Measurements from ENCODE around the gene GOSR1. TPM values are rescaled to one million over a fixed set of nuclear protein-coding genes. Genes with fewer than 3 reads are reported as not detected.
"Not testable (repeated sequence)": the region's sequence is repeated elsewhere in the genome, so short reads cannot be mapped to it uniquely, and the experiment has no call there.

GOSR1 gene
- total RNA-seq, 4 donors from 2014 or later, result 41.6 to 58.7 (median 48.8) TPM

DNA sequence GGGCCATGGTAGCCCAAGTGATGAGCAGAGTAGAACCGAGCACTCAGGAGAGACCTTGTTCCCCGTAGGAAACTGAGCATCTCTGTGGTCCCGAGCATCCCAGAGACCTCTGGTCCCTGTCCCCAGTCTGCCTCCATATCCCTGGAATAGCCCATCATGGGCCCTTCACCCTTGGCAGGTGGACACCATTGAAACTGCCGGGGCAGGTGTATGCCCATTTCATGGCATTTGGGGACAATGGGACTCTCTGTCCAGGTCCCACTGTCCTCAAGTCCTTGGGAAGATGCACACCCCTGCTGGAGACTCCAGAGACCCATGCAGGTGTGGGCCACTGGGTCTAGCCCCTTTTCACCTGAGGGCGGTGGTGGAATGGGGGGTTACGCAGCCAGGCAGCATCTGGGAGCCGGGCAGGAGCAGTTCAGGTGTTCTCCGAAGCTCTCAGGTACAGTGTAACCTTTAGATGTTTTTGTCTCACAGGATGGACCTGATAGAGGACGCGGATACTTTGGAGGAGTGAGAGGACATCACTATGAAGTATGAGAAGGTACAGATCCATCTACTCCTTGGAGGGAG is 75.9 kb downstream of the GOSR1 start:
- ATAC-seq (ENCODE audit: low FRiP score) (peak; percentile 23), DNase-seq (ENCODE audit: low spot score) (no peak)
- TF ChIP-seq, protein P1, sequence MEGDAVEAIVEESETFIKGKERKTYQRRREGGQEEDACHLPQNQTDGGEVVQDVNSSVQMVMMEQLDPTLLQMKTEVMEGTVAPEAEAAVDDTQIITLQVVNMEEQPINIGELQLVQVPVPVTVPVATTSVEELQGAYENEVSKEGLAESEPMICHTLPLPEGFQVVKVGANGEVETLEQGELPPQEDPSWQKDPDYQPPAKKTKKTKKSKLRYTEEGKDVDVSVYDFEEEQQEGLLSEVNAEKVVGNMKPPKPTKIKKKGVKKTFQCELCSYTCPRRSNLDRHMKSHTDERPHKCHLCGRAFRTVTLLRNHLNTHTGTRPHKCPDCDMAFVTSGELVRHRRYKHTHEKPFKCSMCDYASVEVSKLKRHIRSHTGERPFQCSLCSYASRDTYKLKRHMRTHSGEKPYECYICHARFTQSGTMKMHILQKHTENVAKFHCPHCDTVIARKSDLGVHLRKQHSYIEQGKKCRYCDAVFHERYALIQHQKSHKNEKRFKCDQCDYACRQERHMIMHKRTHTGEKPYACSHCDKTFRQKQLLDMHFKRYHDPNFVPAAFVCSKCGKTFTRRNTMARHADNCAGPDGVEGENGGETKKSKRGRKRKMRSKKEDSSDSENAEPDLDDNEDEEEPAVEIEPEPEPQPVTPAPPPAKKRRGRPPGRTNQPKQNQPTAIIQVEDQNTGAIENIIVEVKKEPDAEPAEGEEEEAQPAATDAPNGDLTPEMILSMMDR (IDR thresholded peaks at IDR 0.05), result no peak

DNA sequence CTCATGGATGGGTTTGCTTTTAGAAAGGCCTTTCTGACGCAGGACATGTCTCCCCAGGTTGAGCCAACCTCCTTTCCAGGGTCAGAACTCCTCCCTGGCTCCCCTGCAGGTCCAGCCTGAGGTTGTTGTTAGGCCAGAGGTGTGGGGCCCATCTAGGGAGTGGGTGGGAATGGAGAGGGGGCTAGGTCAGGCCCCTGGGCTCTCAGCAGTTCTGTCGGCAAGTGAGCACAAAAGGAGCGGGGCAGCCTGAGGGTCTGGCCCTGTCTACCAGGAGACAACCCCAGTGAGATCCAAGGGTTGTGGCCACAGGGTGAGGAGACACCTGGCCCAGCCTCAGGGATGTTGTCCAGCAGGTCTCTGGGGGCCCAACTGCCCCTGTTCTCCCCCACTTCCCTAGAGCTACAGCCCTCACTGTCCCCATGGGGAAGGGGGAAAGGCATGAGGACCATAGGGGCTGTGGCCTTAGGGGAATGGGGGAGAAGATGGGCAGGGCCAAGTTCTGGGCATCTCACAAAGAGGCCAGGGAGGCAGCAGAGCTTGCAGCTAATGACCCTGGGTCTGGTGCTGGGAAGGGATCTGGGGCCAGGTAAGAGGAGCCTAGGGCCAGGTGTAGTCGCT is 76.7 kb downstream of the GOSR1 start:
- DNase-seq (ENCODE audit: low spot score); ATAC-seq (ENCODE audit: low FRiP score): not testable (repeated sequence)

DNA sequence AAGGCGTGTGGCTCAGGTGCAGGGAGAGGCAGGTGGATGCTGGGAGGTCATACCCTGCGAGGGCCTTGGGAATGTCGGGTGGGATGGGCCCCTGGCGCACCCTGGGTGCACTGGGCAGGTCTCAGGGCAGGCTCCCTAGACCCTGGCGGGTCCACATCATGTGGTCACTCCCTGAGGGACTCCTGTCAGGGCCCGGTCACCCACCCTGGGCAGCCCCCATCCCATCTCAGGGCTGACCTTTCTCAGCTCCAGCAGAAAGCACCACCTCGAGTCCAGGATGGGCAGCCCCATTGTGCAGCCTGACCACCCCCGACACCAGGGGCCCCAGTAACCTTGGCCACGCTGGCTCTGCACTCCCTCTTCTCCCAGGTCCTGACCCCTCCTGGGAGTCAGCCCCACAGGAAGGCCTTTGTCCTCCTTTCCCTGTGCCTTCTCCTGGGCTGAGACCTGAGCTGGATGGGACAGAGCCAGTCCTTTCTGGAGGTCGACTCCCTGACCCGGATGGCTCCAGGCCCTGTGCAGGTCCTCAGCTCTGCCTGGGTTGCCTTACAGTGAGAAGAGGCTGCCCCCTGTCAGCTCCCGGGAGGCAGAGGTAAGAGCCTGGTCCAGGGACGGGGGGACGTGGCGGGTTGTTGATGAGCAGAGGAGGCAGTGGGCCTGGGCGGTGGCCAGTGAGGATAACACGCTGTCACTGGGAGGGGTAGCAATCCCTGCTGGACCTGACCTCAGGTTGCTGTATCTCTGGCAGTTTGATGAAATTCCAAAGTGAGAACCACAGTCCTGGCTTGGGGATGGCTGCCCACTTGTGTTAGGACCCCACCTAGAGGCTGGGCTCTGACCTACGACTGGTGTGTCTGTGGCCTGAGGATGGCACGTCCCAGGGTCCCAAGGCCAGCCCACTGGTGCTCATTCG is 77.9 kb downstream of the GOSR1 start:
- no peak for DNase-seq (ENCODE audit: low spot score)
- TF ChIP-seq, protein P1 (IDR thresholded peaks at IDR 0.05), result no peak
- no peak for ATAC-seq (ENCODE audit: low FRiP score)

DNA sequence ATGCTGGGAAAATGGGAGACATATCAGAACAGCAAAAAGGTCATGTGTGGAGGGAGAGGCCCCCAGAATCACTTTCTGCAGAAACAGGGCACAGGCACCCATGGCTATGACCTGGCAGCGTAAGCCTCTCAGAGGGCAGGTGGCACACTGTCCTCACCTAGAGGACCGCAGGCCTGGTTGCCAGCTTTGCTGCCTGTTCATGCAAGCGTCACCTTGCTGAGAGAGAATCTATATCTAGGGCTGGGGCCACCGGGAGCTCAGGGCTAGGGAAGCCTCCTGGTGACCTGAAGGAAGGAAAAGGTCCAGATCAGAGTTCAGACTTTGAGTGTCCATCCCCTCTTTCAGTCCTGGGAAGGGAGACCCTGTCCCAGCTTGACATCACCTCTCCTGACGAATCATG is 78.7 kb downstream of the GOSR1 start:
- TF ChIP-seq, protein P1 (IDR thresholded peaks at IDR 0.05), result no peak
- DNase-seq (ENCODE audit: low spot score) (no peak), ATAC-seq (ENCODE audit: low FRiP score) (no peak)

DNA sequence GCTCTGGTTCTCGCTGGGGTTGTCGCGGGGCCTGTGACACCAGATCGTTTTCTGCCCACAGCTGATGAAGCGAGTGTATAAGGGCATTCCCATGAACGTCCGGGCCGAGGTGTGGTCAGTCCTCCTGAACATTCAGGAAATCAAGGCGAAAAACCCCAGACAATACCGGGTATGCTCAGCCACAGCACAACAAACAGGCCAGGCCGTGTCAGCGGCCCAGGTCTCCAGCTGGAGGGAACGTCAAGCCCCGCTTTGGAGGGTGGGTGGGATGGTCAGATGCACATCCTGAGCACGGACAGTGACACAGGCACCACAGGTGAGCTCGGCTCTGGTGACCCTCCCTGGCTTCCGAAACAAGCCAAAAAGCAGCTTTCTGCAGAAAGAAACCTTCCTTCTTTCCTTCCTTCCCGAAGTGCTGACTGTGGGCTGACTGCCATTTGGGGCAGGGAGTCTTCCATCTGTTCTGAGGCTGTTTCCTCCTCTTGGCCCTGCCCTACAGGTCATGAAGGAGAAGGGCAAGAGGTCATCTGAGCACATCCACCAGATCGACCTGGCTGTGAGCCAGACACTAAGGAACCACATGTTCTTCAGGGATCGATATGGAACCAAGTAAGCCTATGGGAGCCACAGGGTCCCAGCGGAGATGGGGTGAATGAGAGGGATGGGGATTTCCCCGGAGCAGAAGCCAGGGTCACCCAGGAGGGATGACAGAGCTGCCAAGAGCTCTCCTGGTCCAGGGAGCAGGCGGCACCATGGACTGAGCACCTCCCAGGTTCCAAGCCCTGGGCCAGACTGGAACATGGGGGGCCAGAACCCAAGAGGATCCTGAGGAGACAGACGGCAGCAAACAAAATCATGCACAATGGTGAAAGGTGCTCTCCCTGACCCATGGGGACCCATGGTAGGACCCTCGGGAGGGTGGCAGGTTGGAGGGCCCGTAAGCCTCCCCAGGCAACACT is 79.4 kb downstream of the GOSR1 start:
- DNase-seq (ENCODE audit: low spot score) (no peak), ATAC-seq (ENCODE audit: low FRiP score) (no peak)
- TF ChIP-seq, protein P1 (IDR thresholded peaks at IDR 0.05), result no peak

DNA sequence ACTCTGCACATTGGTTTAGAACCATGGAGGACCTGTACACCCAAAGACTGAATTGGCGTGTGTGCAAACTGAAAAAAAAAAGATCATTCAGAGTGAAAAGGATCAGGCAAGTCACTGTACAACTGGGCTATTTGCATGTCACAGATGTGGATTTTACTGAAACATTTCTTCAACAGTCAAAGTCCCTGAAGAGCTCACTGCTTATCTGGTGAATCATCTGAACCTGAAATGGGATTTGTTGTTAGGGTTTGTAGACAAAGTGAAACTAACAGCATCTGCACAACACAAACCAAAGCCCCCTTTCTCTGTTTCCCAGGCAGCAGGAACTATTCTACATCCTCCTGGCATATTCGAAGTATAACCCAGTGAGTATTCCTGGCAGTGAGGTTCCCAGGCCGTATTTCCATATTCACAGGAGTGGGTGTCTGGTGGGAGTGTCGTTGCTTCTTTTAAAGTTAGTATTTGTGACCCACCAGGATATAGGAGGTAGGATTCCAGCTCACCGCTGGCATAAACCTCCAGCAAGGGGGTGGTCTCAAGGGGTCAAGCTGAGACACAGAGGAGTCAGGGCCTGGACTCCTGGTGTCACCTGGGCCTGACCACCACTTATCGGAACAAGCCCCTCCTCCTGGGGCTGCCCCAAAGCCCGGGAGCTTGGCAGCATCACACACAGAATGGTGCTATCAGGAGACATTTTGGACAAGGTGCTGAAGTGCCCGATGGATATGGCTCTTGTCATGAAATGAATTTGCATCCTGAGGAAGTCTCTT is 80.9 kb downstream of the GOSR1 start:
- DNase-seq (ENCODE audit: low spot score), result no peak

More for the DNA sequence above, 80.9 kb downstream of the GOSR1 start:
- TF ChIP-seq, protein P1 (IDR thresholded peaks at IDR 0.05), result no peak
- no peak for ATAC-seq (ENCODE audit: low FRiP score)
